OCI-M1 (cell line): ENCODE measurements around the gene SLFNL1.

Experiments used
- DNase-seq: peaks from one replicate; lab custom pipeline; 2025; lab: John Stamatoyannopoulos, UW

SLFNL1 gene

DNA sequence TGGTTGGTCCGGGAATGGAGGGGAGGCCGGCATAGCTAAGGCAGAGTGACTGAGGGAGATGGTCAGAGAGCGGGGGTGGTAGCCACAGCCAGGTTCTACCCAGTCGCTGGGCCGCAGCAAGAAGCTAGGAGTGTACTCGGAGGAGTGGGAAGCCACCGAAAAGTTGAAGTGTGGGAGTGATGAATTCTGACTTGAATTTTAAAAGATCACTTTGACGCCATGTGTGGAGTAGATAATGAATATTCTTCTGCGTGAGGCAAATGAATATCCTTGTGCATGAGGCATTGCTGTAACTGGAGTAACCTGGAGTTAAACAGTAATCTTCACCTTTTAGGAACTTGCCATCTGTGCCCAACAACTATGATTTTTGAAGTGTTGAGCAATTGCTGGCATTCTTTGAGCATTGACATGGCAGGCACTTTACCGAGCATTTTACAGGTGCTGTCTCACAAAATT, 35.2 kb downstream of the SLFNL1 start:
- DNase-seq = no peak

DNA sequence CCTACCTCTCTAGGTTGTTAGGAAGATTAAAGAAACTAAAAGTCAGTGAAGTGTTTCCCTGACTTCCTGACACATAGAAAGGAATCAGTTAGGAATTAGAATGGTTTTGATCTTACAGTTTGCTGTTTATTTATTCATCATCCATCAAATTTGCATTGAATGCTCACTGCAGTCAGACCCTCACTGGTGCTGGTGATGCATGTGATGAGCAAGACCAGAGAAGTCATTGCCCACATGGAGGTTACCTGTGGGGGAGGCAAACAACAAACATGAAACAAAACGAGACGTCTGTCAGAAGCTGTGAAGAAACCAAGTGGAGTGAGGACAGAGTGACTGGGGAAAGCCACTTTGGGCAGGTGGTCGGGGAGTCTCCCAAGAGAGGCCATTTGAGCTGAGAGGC, 35.6 kb downstream of the SLFNL1 start:
- no peak for DNase-seq

DNA sequence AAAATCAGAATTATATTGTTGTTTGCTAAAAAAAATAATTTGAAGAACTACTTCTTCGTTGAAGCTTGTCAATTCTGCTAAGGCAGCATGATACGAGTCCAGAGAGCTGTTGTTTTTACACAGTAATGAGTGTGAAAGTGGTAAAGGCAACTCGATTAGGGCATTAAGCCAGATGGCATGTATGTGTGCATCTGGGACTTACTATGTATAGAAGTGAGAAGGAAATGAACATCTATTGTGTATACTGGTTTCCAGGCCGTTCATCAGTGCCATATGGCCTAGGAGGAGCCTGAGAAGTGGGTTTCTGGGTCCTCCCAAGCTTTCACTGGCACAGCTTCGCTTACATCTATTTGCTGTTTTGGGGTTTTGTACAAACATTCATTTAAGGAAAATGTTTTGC, 36.4 kb downstream of the SLFNL1 start:
- no peak for DNase-seq

GRCh38 chr1:40984531-40984930, 37.0 kb downstream of the SLFNL1 start:
- no peak for DNase-seq

GRCh38 chr1:40984066-40984465, 37.5 kb downstream of the SLFNL1 start:
- no peak for DNase-seq

GRCh38 chr1:40983286-40983685, 38.2 kb downstream of the SLFNL1 start:
- no peak for DNase-seq

GRCh38 chr1:40982721-40983120, 38.8 kb downstream of the SLFNL1 start:
- no peak for DNase-seq

GRCh38 chr1:40981691-40982448, 39.7 kb downstream of the SLFNL1 start:
- DNase-seq = peak; percentile 49

DNA sequence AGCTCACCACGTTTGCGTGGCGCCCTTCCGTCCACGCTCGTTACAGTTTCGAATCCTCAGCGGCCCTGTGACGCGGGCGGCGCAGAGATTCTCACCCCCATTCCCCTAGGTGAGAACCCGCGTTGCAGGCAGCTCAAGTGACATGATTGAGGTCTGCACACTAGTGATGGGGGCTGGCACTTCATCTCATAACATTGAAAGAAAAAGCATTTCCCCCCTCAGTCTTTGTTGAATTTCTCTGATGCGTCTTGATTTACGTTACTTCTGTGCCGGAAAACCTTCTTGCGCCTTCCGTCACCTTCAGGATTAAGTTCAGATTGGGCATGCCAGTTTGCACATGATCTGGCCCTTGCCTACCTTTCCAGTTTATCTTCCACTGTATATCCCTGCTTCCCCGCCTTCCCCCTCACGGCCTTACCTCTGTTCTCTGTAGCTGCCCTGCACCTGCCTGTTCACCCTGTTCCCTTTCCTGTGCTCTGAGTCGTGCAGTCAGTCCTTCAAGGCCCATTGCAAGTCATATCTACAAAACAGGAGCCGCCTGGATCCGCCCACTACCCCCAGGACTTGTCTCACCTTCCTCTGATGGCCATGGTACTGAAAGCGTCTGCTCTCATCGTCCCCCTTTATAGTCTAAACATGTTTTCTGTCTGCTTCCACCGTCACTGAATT, 40.9 kb downstream of the SLFNL1 start:
- peak; percentile 69 for DNase-seq

DNA sequence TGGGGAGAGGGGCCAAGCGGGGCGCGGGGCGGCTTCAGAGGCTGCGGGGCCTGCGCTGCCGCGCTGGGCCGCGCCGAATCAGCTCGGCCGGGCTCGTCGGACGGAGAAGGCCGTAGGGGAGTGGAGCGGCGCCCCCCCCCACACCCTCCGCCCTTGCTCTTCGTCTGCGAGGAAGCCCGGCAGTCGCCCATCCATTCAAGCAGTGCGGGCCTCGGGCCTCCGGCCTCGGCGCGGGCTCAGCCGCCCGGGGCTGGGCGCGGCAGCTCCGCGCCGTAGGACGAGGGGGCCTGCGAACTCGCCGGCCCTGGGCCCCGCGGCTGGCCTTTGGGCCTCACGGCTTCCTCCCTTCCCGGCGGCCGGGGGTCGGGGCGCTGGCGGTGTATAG, 41.5 kb downstream of the SLFNL1 start:
- no peak for DNase-seq

- peak; percentile 96 for DNase-seq
These were observed 42.1 kb downstream of the SLFNL1 start, which contains the start of gene CTPS1 for GRCh38 chr1:40979241-40980067. CTPS1 (plus strand) TSS chr1:40979696; CDS start chr1:40983291, 3,595 bp downstream.

- no peak for DNase-seq
These were observed 42.7 kb downstream of the SLFNL1 start for GRCh38 chr1:40978886-40979240.

DNA sequence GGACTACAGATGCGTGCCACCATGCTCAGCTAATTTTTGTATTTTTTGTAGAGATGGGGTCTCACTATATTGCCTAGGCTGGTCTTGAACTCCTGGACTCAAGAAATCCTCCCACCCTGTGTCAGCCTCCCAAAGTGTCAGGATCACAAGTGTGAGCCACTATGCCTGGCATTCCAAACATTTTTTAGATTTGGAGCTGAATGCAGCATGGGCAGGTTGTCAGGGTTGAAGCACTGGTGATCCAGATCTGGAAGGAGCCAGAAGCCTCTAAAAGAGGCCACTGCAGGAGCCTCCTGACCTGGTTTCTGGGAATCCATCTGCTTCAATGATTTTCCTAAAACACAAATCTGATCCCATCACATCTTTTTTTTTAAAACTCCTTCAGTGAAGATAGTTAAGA, 43.8 kb downstream of the SLFNL1 start:
- no peak for DNase-seq

DNA sequence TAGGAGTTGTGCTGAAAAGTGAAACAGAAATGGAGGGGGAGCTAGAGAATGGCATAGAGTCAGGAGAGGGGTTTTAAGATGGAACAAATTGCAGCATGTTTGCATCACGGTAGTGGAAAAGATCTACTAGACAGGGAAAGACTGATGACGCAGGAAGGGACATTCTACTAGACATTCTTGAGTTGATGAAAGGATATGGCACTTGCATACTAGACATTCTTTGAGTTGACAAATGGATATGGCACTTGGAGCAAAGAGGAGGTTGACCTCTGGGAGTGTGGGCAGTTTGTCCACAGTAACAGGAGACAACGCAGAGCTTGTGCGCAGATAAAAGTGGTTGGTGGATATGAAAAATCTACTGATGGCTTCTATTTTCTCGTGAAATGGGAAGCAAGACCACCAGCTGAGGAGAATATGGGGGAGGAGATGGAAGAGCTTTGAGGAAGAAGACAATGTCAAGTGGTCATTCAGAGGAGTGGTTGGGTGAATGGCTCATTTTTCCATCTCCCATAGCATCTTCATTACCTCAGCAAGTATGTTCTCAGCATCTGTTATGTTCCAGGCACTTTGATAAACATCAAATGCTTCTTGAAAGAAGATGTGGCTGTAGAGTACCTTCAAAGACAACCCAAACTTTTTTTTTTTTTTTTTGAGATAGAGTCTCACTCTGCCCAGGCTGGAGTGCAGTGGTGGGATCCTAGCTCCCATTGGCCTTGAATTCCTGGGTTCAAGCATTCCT, 44.4 kb downstream of the SLFNL1 start:
- DNase-seq = no peak

DNA sequence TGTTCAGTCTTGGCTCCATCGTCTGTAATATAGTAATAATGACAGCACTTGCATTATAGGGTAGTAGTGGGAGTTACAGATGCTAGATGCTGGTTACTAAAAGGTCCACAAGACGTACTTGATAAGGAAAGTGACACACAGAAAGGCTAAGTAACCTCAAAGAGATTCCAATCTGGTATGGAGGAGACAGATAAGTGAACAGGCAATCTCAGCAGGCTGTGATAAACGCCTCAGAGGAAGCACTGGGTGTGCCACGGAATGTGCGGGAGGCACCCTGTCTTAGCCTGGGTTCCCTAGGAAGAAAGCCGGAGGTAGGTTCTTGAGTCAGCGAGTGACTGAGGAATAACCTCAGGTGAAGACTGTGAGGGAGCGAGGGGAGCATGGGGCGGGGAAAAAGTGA, 46.6 kb downstream of the SLFNL1 start:
- peak; percentile 81 for DNase-seq

DNA sequence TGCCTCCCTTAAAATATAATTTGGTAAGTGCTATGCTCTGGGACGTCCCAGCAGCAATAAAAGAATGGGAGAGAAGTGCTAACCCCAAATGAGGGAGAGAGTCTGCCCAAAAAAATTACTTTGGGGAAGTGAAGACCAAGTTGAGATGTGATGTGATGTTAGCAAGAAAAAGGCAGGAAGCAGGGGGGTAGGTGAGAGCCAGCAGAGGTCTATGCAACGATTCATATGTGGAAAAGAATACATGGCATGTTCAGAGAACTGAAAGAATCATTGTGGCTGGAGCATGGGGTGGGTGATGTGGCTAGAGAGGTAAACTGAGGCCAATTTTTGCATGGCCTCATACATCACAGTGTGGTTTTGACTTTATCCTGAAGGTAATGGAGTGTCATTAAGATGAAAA, 47.6 kb downstream of the SLFNL1 start:
- no peak for DNase-seq

- DNase-seq = peak; percentile 56
These were observed 49.6 kb downstream of the SLFNL1 start for GRCh38 chr1:40971966-40972365.

GRCh38 chr1:40969445-40969844, 52.1 kb downstream of the SLFNL1 start:
- DNase-seq = no peak

DNA sequence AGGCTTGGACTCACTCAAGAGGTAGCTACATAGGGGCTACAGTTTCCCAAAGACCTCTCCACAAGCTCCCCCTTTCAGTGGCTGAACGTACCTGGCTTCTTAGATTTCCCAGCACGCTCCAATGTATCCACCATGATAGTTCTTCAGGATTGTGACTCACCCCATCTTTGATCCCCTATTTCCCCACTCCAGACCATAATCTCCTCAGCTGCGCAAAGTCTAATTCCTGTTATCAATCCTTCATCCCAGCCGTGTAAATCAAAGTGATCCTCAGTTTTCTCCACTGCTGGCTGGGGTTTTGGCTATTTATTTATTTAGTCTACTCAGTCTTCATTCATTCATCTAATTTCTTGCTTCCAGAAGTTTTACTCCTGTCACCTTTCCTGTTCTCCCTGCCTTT, 55.1 kb downstream of the SLFNL1 start:
- DNase-seq = no peak
